Adrenal gland (tissue), 5 donors: ENCODE measurements around the gene CPT1B.

Experiments
- POLR2A ChIP-seq, 2 donors: fragments of 450-650 bp; IDR thresholded peaks; one replicate each; pipeline ENCODE4 v1.6.1; 2017; ENCODE audit warnings: antibody characterized with exemption in 2 of 2, mild to moderate bottlenecking in 2 of 2, moderate library complexity in 1 of 2
- TF ChIP-seq, protein P1 (sequence below), 6 experiments: fragments of 450-650 bp in 4 of 6; fragments of 200-600 bp in 2 of 6; sonication (generic) in 1 of 6; IDR thresholded peaks; 1 replicate in 5 of 6; 2 replicates in 1 of 6; pipeline versions ENCODE4 v1.5.1 to v1.8.0; 2016 to 2021; ENCODE audit warnings: antibody characterized with exemption in 6 of 6, mild to moderate bottlenecking in 2 of 6, moderate library complexity in 1 of 6
- donor health status: DM: no; HTN: no; CAD: no.

DNA sequence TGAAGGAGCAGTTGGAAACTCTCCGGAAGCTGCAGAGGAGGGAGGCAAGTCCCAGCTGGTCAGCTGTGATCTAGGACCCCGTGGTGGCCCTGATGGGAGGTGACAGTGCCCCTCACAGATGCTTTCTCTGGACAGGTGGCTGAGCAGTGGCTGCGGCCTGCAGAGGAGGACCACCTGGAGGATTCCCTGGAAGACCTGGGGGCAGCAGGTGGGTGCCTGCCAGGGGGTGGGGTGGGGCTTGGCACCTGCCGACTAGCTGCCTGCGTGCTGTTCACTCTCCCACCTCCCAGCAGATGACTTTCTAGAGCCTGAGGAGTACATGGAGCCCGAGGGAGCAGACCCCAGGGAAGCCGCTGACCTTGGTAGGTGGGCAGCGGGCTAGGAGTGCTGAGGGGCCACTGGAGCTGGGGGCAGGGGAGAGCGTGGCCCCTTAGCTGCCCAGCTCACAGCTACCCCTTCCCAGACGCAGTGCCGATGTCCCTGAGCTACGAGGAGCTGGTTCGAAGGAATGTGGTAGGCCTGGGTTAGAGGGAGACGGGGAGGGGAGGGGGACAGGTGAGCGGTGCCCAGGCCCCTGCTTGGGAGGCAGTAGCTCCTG is 55.9 kb downstream of the CPT1B start:
- TF ChIP-seq, protein P1, sequence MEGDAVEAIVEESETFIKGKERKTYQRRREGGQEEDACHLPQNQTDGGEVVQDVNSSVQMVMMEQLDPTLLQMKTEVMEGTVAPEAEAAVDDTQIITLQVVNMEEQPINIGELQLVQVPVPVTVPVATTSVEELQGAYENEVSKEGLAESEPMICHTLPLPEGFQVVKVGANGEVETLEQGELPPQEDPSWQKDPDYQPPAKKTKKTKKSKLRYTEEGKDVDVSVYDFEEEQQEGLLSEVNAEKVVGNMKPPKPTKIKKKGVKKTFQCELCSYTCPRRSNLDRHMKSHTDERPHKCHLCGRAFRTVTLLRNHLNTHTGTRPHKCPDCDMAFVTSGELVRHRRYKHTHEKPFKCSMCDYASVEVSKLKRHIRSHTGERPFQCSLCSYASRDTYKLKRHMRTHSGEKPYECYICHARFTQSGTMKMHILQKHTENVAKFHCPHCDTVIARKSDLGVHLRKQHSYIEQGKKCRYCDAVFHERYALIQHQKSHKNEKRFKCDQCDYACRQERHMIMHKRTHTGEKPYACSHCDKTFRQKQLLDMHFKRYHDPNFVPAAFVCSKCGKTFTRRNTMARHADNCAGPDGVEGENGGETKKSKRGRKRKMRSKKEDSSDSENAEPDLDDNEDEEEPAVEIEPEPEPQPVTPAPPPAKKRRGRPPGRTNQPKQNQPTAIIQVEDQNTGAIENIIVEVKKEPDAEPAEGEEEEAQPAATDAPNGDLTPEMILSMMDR (IDR thresholded peaks at IDR 0.05): no peak
- no peak for TF ChIP-seq POLR2A (IDR thresholded peaks at IDR 0.05)
